MCF 10A (cell line): ENCODE measurements around the gene PTBP3. TPM values are rescaled to one million over a fixed set of nuclear protein-coding genes. Genes with fewer than 3 reads are reported as not detected.

Experiments used
- BruUV-seq: library from RNA; stranded (reverse); fragments of 400-500 nt; replicated peaks from 2 replicates; lab custom pipeline; 2021; lab: Mats Ljungman, UMichigan
- CTCF ChIA-PET: fragments of 300-600 bp; sonication (Branson Sonifier 250); formaldehyde crosslinking; extraction: SDS; loops from one replicate; lab custom pipeline; 2021; ENCODE audit warnings: antibody characterized with exemption, inconsistent platforms; lab: Yijun Ruan, JAX
- POLR2A ChIA-PET: fragments of 300-600, 350-650 bp; sonication (Branson Sonifier 250); formaldehyde crosslinking; extraction: SDS; loops from one replicate; lab custom pipeline; 2020; ENCODE audit warnings: antibody characterized with exemption, inconsistent platforms; lab: Yijun Ruan, JAX
- DNase-seq: peaks from one replicate; pipeline ENCODE4 v3.0.0-alpha.2; 2018; ENCODE audit not compliant: unreplicated experiment
- H3K27ac Mint-ChIP-seq: one replicate; pipeline ENCODE4 v1.8.0; 2022; ENCODE audit warnings: mild to moderate bottlenecking, low read depth, mixed read lengths; ENCODE audit not compliant: unreplicated experiment
- H3K27me3 Mint-ChIP-seq: one replicate; pipeline ENCODE4 v1.8.0; 2022; ENCODE audit warnings: mixed read lengths; ENCODE audit not compliant: insufficient read depth, unreplicated experiment
- H3K36me3 Mint-ChIP-seq: one replicate; pipeline ENCODE4 v1.8.0; 2022; ENCODE audit warnings: mild to moderate bottlenecking, moderate library complexity, mixed read lengths; ENCODE audit not compliant: insufficient read depth, unreplicated experiment
- H3K4me1 Mint-ChIP-seq: one replicate; pipeline ENCODE4 v1.8.0; 2022; ENCODE audit warnings: mixed read lengths; ENCODE audit not compliant: insufficient read depth, unreplicated experiment
- H3K4me3 Mint-ChIP-seq: one replicate; pipeline ENCODE4 v1.8.0; 2022; ENCODE audit warnings: mild to moderate bottlenecking, moderate library complexity, mixed read lengths; ENCODE audit not compliant: unreplicated experiment
- H3K9me3 Mint-ChIP-seq: one replicate; pipeline ENCODE4 v1.8.0; 2022; ENCODE audit warnings: mixed read lengths; ENCODE audit not compliant: unreplicated experiment
- intact Hi-C: fragments of 100-400 bp; cut with micrococcal nuclease; formaldehyde crosslinking; loops from 2 replicates; pipeline ENCODE4 v1.14.1; 2022
- total RNA-seq: library from RNA; stranded (reverse); gene quantifications from 2 replicates; pipeline ENCODE4 v1.2.3, GENCODE V29; 2022
- TF ChIP-seq, protein P1 (sequence below): fragments of 200-600 bp; IDR thresholded peaks from one replicate; pipeline ENCODE4 v1.8.0; 2022; ENCODE audit warnings: antibody characterized with exemption, mild to moderate bottlenecking; ENCODE audit not compliant: unreplicated experiment

Gene PTBP3
- total RNA-seq, 1 experiment from 2014 or later: 79.2 TPM

DNA sequence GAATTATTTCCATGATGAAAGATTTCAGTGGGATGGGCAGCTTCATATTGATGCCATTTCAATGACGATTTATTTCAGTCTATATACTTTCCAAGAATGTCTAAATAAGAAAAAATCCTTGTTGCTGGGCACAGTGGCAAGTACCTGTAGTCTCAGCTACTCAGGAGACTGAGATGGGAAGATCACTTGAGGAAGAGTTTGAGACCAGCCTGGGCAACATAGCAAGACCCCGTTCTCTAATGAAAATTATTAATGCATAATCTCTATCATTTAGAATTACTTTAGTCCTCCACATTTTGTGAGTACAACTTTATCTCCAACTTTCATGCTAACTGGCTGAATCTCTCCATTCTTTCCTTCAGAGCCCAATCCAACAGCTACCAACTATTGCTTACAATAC, 52.5 kb downstream of the PTBP3 start:
- CTCF ChIA-PET: interaction anchor here (0.6 kb wide), 1 partner anchor 85 kb away, joined by 3 read pairs; no protein-coding TSS in a partner anchor
- intact Hi-C loops: no loop called here
- no peaks in the 10 kb centered on the region for H3K27me3 Mint-ChIP-seq

DNA sequence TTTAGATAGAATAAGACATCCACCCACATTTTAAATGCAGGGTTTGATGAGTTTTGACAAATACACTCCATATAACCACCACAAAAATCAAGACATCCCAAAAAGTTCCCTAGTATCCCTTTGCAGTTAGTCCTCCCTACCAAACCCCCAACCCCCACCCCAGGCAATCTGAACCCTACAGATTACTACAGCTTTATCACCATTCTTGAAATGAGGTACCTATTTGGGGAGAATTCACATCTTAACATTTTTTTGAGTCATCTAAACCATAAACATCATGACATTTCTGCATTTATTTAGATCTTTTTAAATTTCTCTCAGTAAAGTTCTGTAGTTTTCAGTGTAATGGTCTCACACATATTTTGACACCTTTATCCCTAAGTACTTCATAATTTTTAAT, 53.9 kb downstream of the PTBP3 start:
- Mint-ChIP-seq H3K27me3 (no peaks in the 10 kb centered on the region), H3K9me3 (no peaks in the 10 kb centered on the region), H3K36me3 (peaks cover 9% of the 10 kb centered on the region), H3K4me1 (peaks cover 5% of the 10 kb centered on the region), H3K4me3 (no peak overlapping the region), H3K27ac (no peak overlapping the region)
- BruUV-seq: no TSS peak
- no peak for DNase-seq
- ChIA-PET CTCF (interaction anchor here (0.6 kb wide), 1 partner anchor 38 kb away, joined by 5 read pairs; no protein-coding TSS in a partner anchor), POLR2A (interaction anchor here (0.7 kb wide), 1 partner anchor 14 kb away, joined by 3 read pairs; no protein-coding TSS in a partner anchor)
- intact Hi-C loops: no loop called here
- TF ChIP-seq, protein P1, sequence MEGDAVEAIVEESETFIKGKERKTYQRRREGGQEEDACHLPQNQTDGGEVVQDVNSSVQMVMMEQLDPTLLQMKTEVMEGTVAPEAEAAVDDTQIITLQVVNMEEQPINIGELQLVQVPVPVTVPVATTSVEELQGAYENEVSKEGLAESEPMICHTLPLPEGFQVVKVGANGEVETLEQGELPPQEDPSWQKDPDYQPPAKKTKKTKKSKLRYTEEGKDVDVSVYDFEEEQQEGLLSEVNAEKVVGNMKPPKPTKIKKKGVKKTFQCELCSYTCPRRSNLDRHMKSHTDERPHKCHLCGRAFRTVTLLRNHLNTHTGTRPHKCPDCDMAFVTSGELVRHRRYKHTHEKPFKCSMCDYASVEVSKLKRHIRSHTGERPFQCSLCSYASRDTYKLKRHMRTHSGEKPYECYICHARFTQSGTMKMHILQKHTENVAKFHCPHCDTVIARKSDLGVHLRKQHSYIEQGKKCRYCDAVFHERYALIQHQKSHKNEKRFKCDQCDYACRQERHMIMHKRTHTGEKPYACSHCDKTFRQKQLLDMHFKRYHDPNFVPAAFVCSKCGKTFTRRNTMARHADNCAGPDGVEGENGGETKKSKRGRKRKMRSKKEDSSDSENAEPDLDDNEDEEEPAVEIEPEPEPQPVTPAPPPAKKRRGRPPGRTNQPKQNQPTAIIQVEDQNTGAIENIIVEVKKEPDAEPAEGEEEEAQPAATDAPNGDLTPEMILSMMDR: no peak

More for the DNA sequence above, 52.5 kb downstream of the PTBP3 start:
- POLR2A ChIA-PET: interaction anchor here (0.6 to 2.4 kb wide), 3 partner anchors 9 to 52 kb away, joined by 3 to 8 read pairs (median 3); no protein-coding TSS in a partner anchor
- DNase-seq: no peak
- H3K36me3 Mint-ChIP-seq: peaks cover 19% of the 10 kb centered on the region
- no peaks in the 10 kb centered on the region for H3K9me3 Mint-ChIP-seq
- peaks cover 5% of the 10 kb centered on the region for H3K4me1 Mint-ChIP-seq
- no peak overlapping the region for H3K4me3 Mint-ChIP-seq
- H3K27ac Mint-ChIP-seq: no peak overlapping the region
- no TSS peak for BruUV-seq
- TF ChIP-seq, protein P1: no peak

DNA sequence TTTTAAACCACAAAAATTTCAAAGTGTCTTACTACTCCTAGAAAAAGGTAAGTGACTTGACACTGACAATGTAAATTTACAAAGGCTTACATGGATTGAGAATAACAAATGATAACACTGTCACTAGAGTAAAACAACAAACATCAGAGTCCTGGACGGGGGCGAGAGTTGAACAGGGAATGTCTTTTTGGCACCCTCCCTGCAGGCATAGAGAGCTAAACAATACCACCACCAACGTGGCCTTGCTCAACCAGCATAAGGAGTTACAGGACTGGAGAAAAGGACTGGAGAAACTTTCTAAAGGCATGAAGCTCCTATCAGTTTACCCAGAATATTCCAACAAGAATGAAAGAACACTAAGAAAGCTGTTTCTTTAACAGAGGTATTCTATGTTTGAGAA, 55.3 kb downstream of the PTBP3 start:
- H3K27ac Mint-ChIP-seq: peak overlapping the region; percentile 50
- H3K4me3 Mint-ChIP-seq: no peak overlapping the region
- no TSS peak for BruUV-seq
- peaks cover 5% of the 10 kb centered on the region for H3K4me1 Mint-ChIP-seq
- POLR2A ChIA-PET: interaction anchor here (0.9 to 1.2 kb wide), 2 partner anchors 44 to 51 kb away, joined by 3 read pairs; no protein-coding TSS in a partner anchor
- intact Hi-C loops: no loop called here
- no peaks in the 10 kb centered on the region for H3K27me3 Mint-ChIP-seq
- peaks cover 4% of the 10 kb centered on the region for H3K36me3 Mint-ChIP-seq
- peak; percentile 4 for DNase-seq
- CTCF ChIA-PET: interaction anchor here (0.5 kb wide), 1 partner anchor 11 kb away, joined by 3 read pairs; no protein-coding TSS in a partner anchor
- TF ChIP-seq, protein P1: no peak
- no peaks in the 10 kb centered on the region for H3K9me3 Mint-ChIP-seq

GRCh38 chr9:112274600-112274999, 58.8 kb downstream of the PTBP3 start:
- Mint-ChIP-seq H3K27ac (no peak overlapping the region), H3K27me3 (no peaks in the 10 kb centered on the region), H3K36me3 (peaks cover 17% of the 10 kb centered on the region), H3K9me3 (no peaks in the 10 kb centered on the region), H3K4me3 (no peak overlapping the region), H3K4me1 (peaks cover 5% of the 10 kb centered on the region)
- intact Hi-C loops: no loop called here
- ChIA-PET CTCF (no interaction called here), POLR2A (no interaction called here)
- DNase-seq: no peak
- TF ChIP-seq, protein P1: no peak
- BruUV-seq: no TSS peak
